HL-60 (cell line): ENCODE data around the gene ST7.

Experiments
- DNase-seq, 2 experiments: peaks; one replicate each; pipeline ENCODE4 v3.0.0-alpha.2; 2010 to 2020; ENCODE audit warnings: low read depth in 1 of 2, low spot score in 1 of 2
- H3K27ac ChIP-seq: fragments of 250-450 bp; sonication (Bioruptor Pico); replicated peaks from 2 replicates; pipeline ENCODE4 v1.5.1; 2020; ENCODE audit warnings: mild to moderate bottlenecking, moderate library complexity
- H3K27me3 ChIP-seq: fragments of 250-450 bp; sonication (Bioruptor Pico); 2 replicates; pipeline ENCODE4 v1.5.1; 2021; ENCODE audit warnings: mild to moderate bottlenecking, moderate library complexity; ENCODE audit not compliant: insufficient read depth, poor library complexity, severe bottlenecking
- H3K4me3 ChIP-seq: replicated peaks from 2 replicates; pipeline ENCODE4 v1.5.1; 2011; ENCODE audit warnings: mild to moderate bottlenecking, control low read depth, low read length; ENCODE audit not compliant: insufficient read depth
- GABPA ChIP-seq: IDR thresholded peaks from 2 replicates; pipeline ENCODE4 v1.6.1; 2012; ENCODE audit warnings: low read depth
- POLR2AphosphoS5 ChIP-seq: IDR thresholded peaks from 2 replicates; pipeline ENCODE4 v1.6.1; 2012; ENCODE audit warnings: low read depth
- SPI1 ChIP-seq: IDR thresholded peaks from 2 replicates; pipeline ENCODE4 v1.6.1; 2012; ENCODE audit warnings: low read depth, mild to moderate bottlenecking, borderline replicate concordance
- TF ChIP-seq, protein P1 (sequence below): IDR thresholded peaks from one replicate; pipeline ENCODE4 v1.5.1; 2011; ENCODE audit warnings: low read length, control low read depth, inconsistent platforms; ENCODE audit not compliant: insufficient read depth
- TF ChIP-seq, protein P2 (sequence below): IDR thresholded peaks from 2 replicates; pipeline ENCODE4 v1.6.1; 2012; ENCODE audit warnings: low read depth; ENCODE audit not compliant: insufficient replicate concordance

Gene ST7

GRCh38 chr7:117072620-117073118, 119.4 kb downstream of the ST7 start:
- no peaks in the 10 kb centered on the region for H3K27me3 ChIP-seq

GRCh38 chr7:117074378-117074777, 121.1 kb downstream of the ST7 start:
- Histone ChIP-seq H3K4me3 (no peak overlapping the region), H3K27me3 (no peaks in the 10 kb centered on the region), H3K27ac (no peak overlapping the region)
- no peak for DNase-seq
- TF ChIP-seq, protein P1, sequence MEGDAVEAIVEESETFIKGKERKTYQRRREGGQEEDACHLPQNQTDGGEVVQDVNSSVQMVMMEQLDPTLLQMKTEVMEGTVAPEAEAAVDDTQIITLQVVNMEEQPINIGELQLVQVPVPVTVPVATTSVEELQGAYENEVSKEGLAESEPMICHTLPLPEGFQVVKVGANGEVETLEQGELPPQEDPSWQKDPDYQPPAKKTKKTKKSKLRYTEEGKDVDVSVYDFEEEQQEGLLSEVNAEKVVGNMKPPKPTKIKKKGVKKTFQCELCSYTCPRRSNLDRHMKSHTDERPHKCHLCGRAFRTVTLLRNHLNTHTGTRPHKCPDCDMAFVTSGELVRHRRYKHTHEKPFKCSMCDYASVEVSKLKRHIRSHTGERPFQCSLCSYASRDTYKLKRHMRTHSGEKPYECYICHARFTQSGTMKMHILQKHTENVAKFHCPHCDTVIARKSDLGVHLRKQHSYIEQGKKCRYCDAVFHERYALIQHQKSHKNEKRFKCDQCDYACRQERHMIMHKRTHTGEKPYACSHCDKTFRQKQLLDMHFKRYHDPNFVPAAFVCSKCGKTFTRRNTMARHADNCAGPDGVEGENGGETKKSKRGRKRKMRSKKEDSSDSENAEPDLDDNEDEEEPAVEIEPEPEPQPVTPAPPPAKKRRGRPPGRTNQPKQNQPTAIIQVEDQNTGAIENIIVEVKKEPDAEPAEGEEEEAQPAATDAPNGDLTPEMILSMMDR = no peak
- TF ChIP-seq, protein P2, sequence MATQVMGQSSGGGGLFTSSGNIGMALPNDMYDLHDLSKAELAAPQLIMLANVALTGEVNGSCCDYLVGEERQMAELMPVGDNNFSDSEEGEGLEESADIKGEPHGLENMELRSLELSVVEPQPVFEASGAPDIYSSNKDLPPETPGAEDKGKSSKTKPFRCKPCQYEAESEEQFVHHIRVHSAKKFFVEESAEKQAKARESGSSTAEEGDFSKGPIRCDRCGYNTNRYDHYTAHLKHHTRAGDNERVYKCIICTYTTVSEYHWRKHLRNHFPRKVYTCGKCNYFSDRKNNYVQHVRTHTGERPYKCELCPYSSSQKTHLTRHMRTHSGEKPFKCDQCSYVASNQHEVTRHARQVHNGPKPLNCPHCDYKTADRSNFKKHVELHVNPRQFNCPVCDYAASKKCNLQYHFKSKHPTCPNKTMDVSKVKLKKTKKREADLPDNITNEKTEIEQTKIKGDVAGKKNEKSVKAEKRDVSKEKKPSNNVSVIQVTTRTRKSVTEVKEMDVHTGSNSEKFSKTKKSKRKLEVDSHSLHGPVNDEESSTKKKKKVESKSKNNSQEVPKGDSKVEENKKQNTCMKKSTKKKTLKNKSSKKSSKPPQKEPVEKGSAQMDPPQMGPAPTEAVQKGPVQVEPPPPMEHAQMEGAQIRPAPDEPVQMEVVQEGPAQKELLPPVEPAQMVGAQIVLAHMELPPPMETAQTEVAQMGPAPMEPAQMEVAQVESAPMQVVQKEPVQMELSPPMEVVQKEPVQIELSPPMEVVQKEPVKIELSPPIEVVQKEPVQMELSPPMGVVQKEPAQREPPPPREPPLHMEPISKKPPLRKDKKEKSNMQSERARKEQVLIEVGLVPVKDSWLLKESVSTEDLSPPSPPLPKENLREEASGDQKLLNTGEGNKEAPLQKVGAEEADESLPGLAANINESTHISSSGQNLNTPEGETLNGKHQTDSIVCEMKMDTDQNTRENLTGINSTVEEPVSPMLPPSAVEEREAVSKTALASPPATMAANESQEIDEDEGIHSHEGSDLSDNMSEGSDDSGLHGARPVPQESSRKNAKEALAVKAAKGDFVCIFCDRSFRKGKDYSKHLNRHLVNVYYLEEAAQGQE = no peak
- TF ChIP-seq POLR2AphosphoS5 = no peak

More at GRCh38 chr7:117072620-117073118, 119.4 kb downstream of the ST7 start:
- no peak for TF ChIP-seq POLR2AphosphoS5
- no peak for TF ChIP-seq SPI1
- TF ChIP-seq, protein P2 = no peak
- Histone ChIP-seq H3K27ac (no peak overlapping the region), H3K4me3 (no peak overlapping the region)
- DNase-seq = peak in 1 of 2 experiments; percentile 53

DNA sequence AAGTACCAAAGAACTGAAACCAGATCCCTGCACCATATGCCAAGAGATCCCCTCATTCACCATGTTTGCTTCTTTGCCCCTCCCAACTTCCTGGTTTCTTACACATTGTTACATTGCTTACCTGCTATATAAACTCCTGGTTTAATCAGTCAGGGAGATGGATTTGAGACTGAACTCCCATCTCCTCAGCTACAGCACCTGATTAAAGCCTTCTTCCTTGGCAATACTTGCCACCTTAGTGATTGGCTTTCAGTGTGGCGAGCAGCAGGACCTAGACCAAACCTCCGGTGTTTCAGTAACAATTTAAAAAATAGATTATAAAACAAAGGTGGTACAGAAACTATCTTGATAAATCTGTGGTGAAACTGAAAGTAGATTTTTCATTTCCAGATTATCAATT, 122.6 kb downstream of the ST7 start:
- Histone ChIP-seq H3K4me3 (no peak overlapping the region), H3K27me3 (no peaks in the 10 kb centered on the region), H3K27ac (no peak overlapping the region)
- no peak for TF ChIP-seq POLR2AphosphoS5
- TF ChIP-seq GABPA = no peak
- no peak for TF ChIP-seq SPI1
- TF ChIP-seq, protein P2 = no peak
- TF ChIP-seq, protein P1 = no peak
- no peak for DNase-seq
